Retinal pigment epithelial cell (primary cell): ENCODE data around the gene ANKS1A.

Source experiments
- DNase-seq: peaks from one replicate; pipeline ENCODE4 v3.0.0-alpha.2; 2010; ENCODE audit warnings: low read depth
- H3K4me3 ChIP-seq: 2 replicates; pipeline ENCODE4 v1.5.1; 2011; ENCODE audit warnings: mild to moderate bottlenecking, low read length, control low read depth, moderate library complexity
- CTCF ChIP-seq: conservative IDR thresholded peaks from 2 replicates; pipeline ENCODE4 v1.5.1; 2011; ENCODE audit warnings: low read depth, low read length, control low read depth, inconsistent platforms

The ANKS1A gene

GRCh38 chr6:34859951-34860350, 29.1 kb upstream of the ANKS1A start:
- no peak for TF ChIP-seq CTCF
- no peak overlapping the region for H3K4me3 ChIP-seq
- no peak for DNase-seq

DNA sequence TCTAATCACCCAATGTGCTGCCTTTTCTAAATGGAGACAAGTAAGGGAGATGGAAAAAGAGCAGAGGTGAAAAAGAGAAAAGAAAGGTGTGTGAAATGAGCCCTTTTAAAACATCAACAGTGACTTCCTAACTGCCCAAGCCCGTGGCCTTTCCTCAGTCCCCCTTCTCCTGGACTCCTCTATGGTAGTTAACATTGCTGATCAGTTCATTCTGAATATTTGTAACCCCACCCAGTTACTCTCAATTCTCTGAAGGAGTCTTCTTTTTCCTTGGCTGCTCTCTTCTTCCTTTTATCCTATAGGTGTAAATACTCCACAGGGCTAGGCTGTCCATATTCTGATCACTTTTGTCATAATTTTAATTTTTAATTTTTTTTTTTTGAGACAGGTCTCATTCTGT, 28.3 kb upstream of the ANKS1A start:
- DNase-seq, result no peak
- H3K4me3 ChIP-seq, result no peak overlapping the region
- no peak for TF ChIP-seq CTCF

DNA sequence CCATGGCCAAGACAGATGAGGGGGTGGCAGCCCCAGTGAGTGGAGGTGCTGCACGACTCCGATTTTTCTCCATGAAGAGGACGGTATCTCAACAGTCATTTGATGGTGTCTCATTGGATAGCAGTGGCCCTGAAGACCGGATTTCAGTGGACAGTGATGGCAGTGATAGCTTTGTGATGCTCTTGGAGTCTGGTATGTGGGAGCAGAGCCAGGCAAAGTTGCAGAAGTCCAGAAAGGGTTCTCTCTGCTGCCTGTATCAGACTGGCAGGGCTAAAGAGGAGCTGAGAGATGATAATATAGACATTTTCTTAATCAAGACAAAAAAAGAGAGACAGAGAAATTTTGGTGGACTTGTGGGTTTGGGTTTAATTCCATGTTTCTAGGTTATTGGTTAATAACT, 25.0 kb upstream of the ANKS1A start:
- no peak for DNase-seq
- no peak overlapping the region for H3K4me3 ChIP-seq
- no peak for TF ChIP-seq CTCF

DNA sequence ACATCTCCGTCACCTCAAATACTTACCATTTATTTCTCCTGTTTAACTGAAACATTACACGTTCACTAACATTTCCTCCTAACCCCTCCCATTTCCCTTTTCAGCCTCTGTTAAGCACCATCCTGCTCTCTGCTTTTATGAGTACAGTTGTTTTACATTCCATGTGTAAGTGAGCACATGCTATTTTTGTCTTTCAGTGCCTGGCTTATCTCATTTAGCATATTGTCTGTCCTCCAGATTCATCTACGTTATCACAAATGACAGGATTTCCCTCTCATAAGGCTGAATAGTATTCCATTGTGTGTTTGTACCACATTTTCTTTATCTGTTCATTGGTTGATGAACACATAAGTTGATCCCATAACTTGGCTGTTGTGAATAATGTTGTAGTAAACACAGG, 23.9 kb upstream of the ANKS1A start:
- no peak overlapping the region for H3K4me3 ChIP-seq
- no peak for DNase-seq

DNA sequence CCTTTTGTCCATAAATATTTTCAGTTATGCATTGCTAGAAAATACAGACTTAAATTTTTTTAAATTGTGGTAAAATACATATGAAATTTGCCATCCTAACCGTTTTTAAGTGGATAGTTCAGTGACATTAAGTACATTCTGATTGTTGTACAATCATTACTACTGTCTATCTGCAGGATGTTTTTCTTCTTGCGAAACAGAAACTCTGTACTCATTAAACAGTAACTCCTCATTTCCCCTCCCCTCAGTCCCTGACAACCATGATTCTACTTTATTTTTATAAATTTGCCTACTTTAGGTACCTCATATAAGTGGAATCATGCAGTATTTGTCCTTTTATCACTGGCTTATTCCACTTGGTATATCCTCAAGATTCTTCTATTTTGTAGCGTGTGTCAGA, 22.5 kb upstream of the ANKS1A start:
- no peak for DNase-seq
- no peak overlapping the region for H3K4me3 ChIP-seq
- no peak for TF ChIP-seq CTCF

More for the DNA sequence above, 23.9 kb upstream of the ANKS1A start:
- TF ChIP-seq CTCF, result no peak

- no peak for DNase-seq
- TF ChIP-seq CTCF, result no peak
- H3K4me3 ChIP-seq, result no peak overlapping the region
Observed at GRCh38 chr6:34867484-34867883, 21.6 kb upstream of the ANKS1A start.

- no peak for TF ChIP-seq CTCF
- no peak for DNase-seq
- no peak overlapping the region for H3K4me3 ChIP-seq
Observed at GRCh38 chr6:34871853-34872252, 17.2 kb upstream of the ANKS1A start.
